Measurements from ENCODE around the gene MEGF8. TPM values are rescaled to one million over a fixed set of nuclear protein-coding genes. Genes with fewer than 3 reads are reported as not detected.

The MEGF8 gene
- total and polyA plus RNA-seq, 2 of the 13 experiments (the other 11 are each of a cell fraction or from before 2014, with no cell fraction given), result 4.0 to 8.8 TPM

DNA sequence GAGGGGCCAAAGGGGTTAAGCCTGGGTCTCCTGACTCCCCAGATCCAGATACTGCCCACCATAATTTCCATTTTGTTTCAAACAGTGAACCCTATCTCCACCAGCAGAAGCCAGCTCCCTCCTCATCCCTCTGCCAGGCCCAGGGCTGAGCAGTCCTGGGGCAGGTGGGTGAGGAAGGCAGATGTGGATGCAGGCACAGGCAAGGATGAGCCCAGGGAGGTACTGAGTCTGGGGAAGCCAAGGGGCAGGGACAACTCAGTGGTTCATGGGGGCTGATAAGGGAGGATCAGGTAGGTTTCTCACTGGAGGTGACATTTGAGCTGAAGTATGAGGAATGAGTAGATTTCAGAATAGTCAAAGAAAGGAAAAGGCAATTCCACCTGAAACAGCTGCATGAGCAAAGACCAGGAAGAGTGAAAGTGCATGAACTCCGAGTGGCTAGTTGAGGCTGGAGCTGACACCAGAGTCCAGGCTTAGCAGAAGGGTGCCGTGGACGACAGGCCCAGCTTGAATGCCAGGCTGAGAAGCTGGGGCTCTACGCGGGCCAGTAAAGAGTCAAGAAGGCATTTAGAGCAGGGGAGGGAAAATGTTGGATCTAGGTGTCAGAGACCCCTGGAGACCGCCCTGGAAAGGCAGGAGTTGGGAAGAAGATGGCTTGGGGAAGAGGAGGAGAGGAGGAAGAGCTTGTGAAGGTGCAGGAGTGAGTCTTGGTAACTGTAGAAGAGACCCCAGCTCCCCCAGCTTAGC lies 46.1 kb upstream of the MEGF8 start (continued):
- TF ChIP-seq SOX5 (CRISPR knock-in tag; IDR thresholded peaks at IDR 0.05; ENCODE audit: borderline replicate concordance), result 0 out of 2 replicates have a peak, but pooled peaks have one; percentile 16
- TF ChIP-seq, protein P1, sequence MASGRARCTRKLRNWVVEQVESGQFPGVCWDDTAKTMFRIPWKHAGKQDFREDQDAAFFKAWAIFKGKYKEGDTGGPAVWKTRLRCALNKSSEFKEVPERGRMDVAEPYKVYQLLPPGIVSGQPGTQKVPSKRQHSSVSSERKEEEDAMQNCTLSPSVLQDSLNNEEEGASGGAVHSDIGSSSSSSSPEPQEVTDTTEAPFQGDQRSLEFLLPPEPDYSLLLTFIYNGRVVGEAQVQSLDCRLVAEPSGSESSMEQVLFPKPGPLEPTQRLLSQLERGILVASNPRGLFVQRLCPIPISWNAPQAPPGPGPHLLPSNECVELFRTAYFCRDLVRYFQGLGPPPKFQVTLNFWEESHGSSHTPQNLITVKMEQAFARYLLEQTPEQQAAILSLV (CRISPR knock-in tag; IDR thresholded peaks at IDR 0.05; ENCODE audit: borderline replicate concordance), result 0 out of 2 replicates have a peak, but pooled peaks have one; percentile 4

DNA sequence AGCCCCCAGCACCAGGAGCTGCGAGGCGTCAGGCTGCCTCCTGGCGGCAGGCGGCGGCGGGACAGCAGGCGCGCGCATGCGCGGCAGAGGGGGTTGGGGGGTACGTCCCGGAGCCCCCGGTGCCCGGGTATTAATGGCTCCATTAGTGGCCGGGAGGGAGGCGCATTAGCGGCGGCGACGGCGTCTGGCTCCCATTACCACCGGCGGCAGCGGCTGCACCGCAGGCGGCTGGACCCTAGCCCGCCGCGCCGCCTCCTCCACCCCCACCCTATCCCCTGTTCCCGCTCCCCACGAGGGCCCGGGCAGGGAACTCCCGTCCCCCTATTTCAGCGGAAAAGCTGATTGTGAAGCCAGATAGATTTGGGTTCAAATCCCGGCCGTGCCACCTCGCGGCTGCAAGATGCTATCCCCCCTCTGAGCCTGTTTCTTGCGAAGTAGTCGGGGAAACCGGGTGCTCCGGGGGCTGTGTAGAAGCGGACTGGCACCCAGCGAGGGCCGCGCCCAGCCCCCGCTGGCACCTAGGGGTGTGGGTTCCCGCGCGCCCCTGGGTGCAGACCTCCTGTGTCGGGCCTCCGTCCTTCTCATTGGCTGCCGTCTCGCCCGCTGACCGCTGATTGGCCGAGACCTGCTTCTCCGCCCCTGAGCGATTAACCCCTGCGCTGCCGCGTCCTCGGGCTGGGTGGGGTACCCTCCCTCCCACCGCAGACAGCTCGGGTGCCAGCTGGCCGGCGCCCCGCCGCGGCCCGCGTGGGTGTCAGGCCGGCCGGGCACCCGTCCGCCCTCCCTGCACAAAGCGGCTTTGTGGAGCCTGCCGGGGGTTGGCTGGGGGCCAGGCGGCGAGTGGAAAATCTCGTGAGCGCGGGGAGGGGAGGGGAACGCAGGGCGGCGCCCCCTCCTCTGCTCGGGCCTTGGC lies 45.3 kb upstream of the MEGF8 start:
- peak overlapping the region; percentile 70 to 83 (median 73) for H3K4me3 ChIP-seq (replicated peaks in 1 of 3; ENCODE audit: insufficient read depth in 1 of 3, low read depth in 2 of 3, low read length in 3 of 3)
- CTCF ChIA-PET (ENCODE audit: low intra/inter-chr PET ratio, low total read pairs), result interaction anchor here (1.0 to 1.9 kb wide), 4 partner anchors 9 to 35 kb away, joined by 3 to 7 read pairs (median 6); no protein-coding TSS in a partner anchor
- H4K20me1 ChIP-seq (ENCODE audit: insufficient read depth, low read length), result peaks cover 7% of the 10 kb centered on the region; the same call in 1 of the 2 replicates
- in situ Hi-C loops (cut with HindIII; ENCODE audit: extremely low pct_ligation_motif_present, low pct_unique_long_range_greater_than_20kb) (no loop called here), intact Hi-C loops (cut with micrococcal nuclease; ENCODE audit: unreplicated experiment) (loop anchor here (2.0 kb wide), 1 partner anchor 59 kb away; the partner anchor contains the start of gene ZNF526)
- POLR2A ChIA-PET, result interaction anchor here (1.4 to 7.4 kb wide), 5 partner anchors 10 to 35 kb away, joined by 3 to 117 read pairs (median 25); partner anchors contain the start of genes CIC and GSK3A
- 0% methylated on average over 3 of the region's 89 CpGs for WGBS (ENCODE audit: low lambda C conversion rate)
- FAIRE-seq (peak; percentile 49), DNase-seq (ENCODE audit: low spot score) (peak; percentile 79), ATAC-seq (peak; percentile 72)
- H3K27ac ChIP-seq (ENCODE audit: extremely low read length, insufficient read depth, low read length), result peak overlapping the region; percentile 72
- no peaks in the 10 kb centered on the region; a peak in 1 of 5 replicates for H3K36me3 ChIP-seq (replicated peaks in 1 of 2; ENCODE audit: control insufficient read depth in 1 of 2, insufficient read depth in 2 of 2, low read length in 2 of 2)
- no peak overlapping the region for H2AFZ ChIP-seq (ENCODE audit: low read length)
- peak overlapping the region; percentile 73 for H3K9ac ChIP-seq (ENCODE audit: insufficient read depth, low read depth, low read length)
- TSS peak; percentile 67 for BruUV-seq (replicated peaks)
- H3K79me2 ChIP-seq (ENCODE audit: insufficient read depth, low read length), result peaks cover 18% of the 10 kb centered on the region
- H3K9me3 ChIP-seq (ENCODE audit: low read length), result no peaks in the 10 kb centered on the region
- H3K4me1 ChIP-seq (ENCODE audit: insufficient read depth, low read length), result peaks cover 57% of the 10 kb centered on the region
- H3K4me2 ChIP-seq (ENCODE audit: low read depth, low read length), result peak overlapping the region; percentile 86
- no peaks in the 10 kb centered on the region; a peak in 1 of 5 replicates for H3K27me3 ChIP-seq (ENCODE audit: control insufficient read depth in 1 of 2, insufficient read depth in 2 of 2, low read length in 2 of 2)
- TF ChIP-seq DR1 (CRISPR knock-in tag; IDR thresholded peaks at IDR 0.05) (peak; percentile 58; the same call in 1 of the 2 replicates), ZNF17 (CRISPR knock-in tag; IDR thresholded peaks at IDR 0.05) (no peak), ZFYVE20 (CRISPR knock-in tag; IDR thresholded peaks at IDR 0.05; ENCODE audit: borderline replicate concordance, low read depth) (no peak), ASH2L (IDR thresholded peaks at IDR 0.05; ENCODE audit: insufficient read length, low read depth, low read length) (peak; percentile 43), HNF4G (IDR thresholded peaks at IDR 0.05; ENCODE audit: borderline replicate concordance, low read depth, low read length) (no peak; the same call in 1 of the 2 replicates), HNF4G (CRISPR knock-in tag; IDR thresholded peaks at IDR 0.05; ENCODE audit: borderline replicate concordance, low read depth) (no peak), SIN3B (IDR thresholded peaks at IDR 0.05; ENCODE audit: low read length) (no peak), KLF12 (CRISPR knock-in tag; IDR thresholded peaks at IDR 0.05; ENCODE audit: borderline replicate concordance) (peak; percentile 91), ZNF746 (CRISPR knock-in tag; IDR thresholded peaks at IDR 0.05) (no peak), REXO4 (CRISPR knock-in tag; IDR thresholded peaks at IDR 0.05; ENCODE audit: borderline replicate concordance) (no peak), ZNF709 (CRISPR knock-in tag; IDR thresholded peaks at IDR 0.05) (peak; percentile 64; the same call in 1 of the 2 replicates), MEF2D (CRISPR knock-in tag; IDR thresholded peaks at IDR 0.05) (0 out of 2 replicates have a peak, but pooled peaks have one; percentile 31)
- TF ChIP-seq, protein P2, sequence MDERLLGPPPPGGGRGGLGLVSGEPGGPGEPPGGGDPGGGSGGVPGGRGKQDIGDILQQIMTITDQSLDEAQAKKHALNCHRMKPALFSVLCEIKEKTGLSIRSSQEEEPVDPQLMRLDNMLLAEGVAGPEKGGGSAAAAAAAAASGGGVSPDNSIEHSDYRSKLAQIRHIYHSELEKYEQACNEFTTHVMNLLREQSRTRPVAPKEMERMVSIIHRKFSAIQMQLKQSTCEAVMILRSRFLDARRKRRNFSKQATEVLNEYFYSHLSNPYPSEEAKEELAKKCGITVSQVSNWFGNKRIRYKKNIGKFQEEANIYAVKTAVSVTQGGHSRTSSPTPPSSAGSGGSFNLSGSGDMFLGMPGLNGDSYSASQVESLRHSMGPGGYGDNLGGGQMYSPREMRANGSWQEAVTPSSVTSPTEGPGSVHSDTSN (CRISPR knock-in tag; IDR thresholded peaks at IDR 0.05), result no peak
- TF ChIP-seq, protein P3, sequence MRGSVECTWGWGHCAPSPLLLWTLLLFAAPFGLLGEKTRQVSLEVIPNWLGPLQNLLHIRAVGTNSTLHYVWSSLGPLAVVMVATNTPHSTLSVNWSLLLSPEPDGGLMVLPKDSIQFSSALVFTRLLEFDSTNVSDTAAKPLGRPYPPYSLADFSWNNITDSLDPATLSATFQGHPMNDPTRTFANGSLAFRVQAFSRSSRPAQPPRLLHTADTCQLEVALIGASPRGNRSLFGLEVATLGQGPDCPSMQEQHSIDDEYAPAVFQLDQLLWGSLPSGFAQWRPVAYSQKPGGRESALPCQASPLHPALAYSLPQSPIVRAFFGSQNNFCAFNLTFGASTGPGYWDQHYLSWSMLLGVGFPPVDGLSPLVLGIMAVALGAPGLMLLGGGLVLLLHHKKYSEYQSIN (CRISPR knock-in tag; IDR thresholded peaks at IDR 0.05; ENCODE audit: borderline replicate concordance), result no peak
